A673 (cell line): Measurements from ENCODE around the gene PHACTR3.

Experiments used
- CTCF ChIP-seq: fragments of 300-800, 200-600 bp; sonication (generic); conservative IDR thresholded peaks from 2 replicates; pipeline ENCODE4 v1.5.1; 2017; ENCODE audit warnings: low read depth, mild to moderate bottlenecking, antibody characterized with exemption, low read length, moderate library complexity, mixed read lengths
- EZH2 ChIP-seq: fragments of 200-600 bp; sonication (generic); IDR thresholded peaks from 2 replicates; pipeline ENCODE4 v1.6.1; 2017; ENCODE audit warnings: borderline replicate concordance, low read depth, mild to moderate bottlenecking, mixed read lengths, antibody characterized with exemption, low read length; ENCODE audit not compliant: poor library complexity, severe bottlenecking

GRCh38 chr20:59787538-59787890, 183.2 kb downstream of the PHACTR3 start:
- TF ChIP-seq CTCF: no peak
- TF ChIP-seq EZH2: no peak
